ENCODE data around the gene DPP6.
"Not testable (repeated sequence)": the region's sequence is repeated elsewhere in the genome, so short reads cannot be mapped to it uniquely, and the experiment has no call there.

The DPP6 gene

DNA sequence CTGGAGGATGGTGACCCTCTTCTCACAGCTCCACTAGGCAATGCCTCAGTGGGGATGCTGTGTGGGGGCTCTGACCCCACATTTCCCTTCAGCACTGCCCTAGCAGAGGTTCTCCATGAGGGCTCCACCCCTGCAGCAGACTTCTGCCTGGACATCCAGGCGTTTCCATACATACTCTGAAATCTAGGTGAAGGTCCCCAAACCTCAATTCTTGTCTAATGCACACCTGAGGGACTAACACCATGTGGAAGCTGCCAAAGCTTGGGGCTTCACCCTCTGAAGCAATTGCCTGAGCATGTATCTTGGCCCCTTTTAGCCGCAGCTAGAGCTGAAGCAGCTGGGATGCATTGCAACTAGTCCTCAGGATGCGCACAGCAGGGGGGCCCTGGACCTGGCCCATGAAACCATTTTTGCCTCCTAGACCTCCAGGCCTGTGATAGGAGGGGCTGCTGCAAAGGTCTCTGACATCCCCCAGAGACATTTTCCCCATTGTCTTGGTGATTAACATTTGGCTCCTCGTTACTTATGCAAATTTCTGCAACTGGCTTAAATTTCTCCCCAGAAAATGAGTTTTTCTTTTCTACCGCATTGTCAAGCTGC lies 882.3 kb downstream of the DPP6 start:
- not testable (repeated sequence) for ATAC-seq, DNase-seq

DNA sequence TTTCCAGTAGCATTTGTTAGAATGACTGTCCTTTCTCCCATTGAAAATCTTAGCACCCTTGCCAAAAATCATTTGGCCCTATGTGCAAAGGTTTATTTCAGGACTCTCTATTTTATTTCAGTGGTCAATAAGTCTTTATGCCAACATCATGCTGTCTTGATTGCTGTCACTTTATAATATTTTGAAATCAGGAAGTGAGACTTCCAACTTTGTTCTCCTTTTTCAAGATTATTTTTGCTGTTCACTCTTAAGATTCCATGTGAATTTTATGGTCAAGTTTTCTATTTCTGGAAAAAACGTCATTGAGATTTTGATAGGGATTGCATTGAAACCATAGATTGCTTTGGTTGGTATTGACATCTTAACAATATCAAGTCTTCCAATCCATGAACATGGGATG lies 885.6 kb downstream of the DPP6 start:
- ATAC-seq: no peak
- no peak for DNase-seq

DNA sequence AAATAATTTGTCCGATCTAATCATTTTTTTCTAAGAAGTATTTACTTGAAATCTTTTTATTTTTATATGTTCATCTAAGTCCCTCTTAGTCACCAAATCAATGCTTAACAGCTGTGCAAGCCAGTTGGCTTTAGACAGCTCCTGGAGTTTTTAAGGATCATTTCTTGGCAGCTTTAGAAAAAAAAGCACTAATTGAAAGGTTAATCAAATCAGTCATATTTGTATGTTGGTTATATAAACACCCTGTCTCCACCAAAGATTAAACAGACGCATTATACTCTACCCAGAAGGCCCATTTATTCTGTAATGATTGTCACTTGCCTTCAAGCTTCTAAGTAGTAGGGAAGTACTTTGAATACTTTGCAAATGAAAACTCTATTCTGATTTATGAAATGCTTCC lies 890.5 kb downstream of the DPP6 start:
- ATAC-seq (no peak), DNase-seq (no peak)

Measured in stimulated activated naive CD8-positive, alpha-beta T cell treated with anti-CD3 and anti-CD28 coated beads, Interleukin-15, Interleukin-2, amounts not matched to agents 100 U/mL and 50 U/mL, for 24 hours (primary cell).